KOPT-K1 (cell line): ENCODE data around the gene CDH16.
A peak's percentile ranks its signal among the peaks of the same experiment; 100 is the strongest.
"Not testable (repeated sequence)": the region's sequence is repeated elsewhere in the genome, so short reads cannot be mapped to it uniquely, and the experiment has no call there.

Experiments
- H3K27ac ChIP-seq: fragments of 200-600 bp; sonication (generic); 2 replicates; pipeline ENCODE4 v1.5.1; 2016; ENCODE audit warnings: antibody characterized with exemption, mild to moderate bottlenecking, low read depth, low read length; ENCODE audit not compliant: poor library complexity, severe bottlenecking
- H3K36me3 ChIP-seq: fragments of 200-600 bp; sonication (generic); 2 replicates; pipeline ENCODE4 v1.5.1; 2017; ENCODE audit warnings: antibody characterized with exemption, mild to moderate bottlenecking, low read length, moderate library complexity; ENCODE audit not compliant: insufficient read depth
- H3K9me3 ChIP-seq: fragments of 200-600 bp; sonication (generic); 2 replicates; pipeline ENCODE4 v1.5.1; 2017; ENCODE audit warnings: antibody characterized with exemption, low read length, mild to moderate bottlenecking; ENCODE audit not compliant: insufficient read depth, poor library complexity, severe bottlenecking

Gene CDH16, protein sequence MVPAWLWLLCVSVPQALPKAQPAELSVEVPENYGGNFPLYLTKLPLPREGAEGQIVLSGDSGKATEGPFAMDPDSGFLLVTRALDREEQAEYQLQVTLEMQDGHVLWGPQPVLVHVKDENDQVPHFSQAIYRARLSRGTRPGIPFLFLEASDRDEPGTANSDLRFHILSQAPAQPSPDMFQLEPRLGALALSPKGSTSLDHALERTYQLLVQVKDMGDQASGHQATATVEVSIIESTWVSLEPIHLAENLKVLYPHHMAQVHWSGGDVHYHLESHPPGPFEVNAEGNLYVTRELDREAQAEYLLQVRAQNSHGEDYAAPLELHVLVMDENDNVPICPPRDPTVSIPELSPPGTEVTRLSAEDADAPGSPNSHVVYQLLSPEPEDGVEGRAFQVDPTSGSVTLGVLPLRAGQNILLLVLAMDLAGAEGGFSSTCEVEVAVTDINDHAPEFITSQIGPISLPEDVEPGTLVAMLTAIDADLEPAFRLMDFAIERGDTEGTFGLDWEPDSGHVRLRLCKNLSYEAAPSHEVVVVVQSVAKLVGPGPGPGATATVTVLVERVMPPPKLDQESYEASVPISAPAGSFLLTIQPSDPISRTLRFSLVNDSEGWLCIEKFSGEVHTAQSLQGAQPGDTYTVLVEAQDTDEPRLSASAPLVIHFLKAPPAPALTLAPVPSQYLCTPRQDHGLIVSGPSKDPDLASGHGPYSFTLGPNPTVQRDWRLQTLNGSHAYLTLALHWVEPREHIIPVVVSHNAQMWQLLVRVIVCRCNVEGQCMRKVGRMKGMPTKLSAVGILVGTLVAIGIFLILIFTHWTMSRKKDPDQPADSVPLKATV

DNA sequence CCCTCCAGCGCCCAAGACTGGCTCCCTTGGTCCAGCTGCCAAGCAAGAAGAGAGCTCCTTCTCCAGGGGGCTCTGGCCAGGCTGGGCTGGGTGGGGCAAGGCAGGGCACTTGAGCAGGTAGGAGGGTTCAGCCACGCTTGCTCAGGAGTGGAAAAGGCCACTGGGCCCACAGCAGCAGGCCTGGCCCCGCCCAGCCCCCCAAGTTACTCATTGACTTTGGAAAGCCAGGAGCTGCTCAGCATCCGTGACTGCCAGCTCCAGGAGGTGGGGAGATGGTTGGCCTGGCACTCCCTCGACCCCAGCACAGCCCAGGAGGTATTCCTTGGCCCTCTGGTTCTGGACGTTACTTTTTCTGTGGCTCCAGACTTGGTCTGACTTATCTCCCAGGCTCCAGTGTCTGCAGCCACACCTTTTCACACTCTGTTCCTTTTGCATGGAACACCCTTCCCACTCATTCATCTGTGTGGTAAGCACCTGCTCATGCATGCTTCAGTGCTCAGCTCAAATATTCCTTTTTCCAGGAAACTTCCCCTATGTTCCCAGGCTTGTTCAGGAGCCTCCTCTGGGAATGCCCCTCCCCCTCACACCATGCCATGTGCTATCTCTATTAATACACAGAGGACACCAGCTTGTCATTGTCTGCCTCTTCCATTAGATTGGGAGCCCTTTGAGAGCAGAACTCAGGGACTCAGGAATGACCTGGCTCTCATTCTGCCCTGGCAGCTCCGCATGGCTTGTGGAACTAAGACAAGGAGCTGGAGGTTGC is at the start of gene CDH16:
Gene CDH16 (minus strand): TSS at position 83 of the 766 bp plus-strand sequence. CDS start 820 bp downstream, outside the sequence.
- H3K9me3 ChIP-seq: no peaks in the 10 kb centered on the region

GRCh38 chr16:66964049-66964448 is 45.4 kb upstream of the CDH16 start:
- Histone ChIP-seq H3K9me3 (no peaks in the 10 kb centered on the region), H3K27ac (no peak overlapping the region), H3K36me3 (peaks cover 8% of the 10 kb centered on the region; the same call in 1 of the 2 replicates)

More for the DNA sequence above, at the start of gene CDH16:
- Histone ChIP-seq H3K36me3 (no peaks in the 10 kb centered on the region), H3K27ac (no peak within 1 kb of the TSS)

DNA sequence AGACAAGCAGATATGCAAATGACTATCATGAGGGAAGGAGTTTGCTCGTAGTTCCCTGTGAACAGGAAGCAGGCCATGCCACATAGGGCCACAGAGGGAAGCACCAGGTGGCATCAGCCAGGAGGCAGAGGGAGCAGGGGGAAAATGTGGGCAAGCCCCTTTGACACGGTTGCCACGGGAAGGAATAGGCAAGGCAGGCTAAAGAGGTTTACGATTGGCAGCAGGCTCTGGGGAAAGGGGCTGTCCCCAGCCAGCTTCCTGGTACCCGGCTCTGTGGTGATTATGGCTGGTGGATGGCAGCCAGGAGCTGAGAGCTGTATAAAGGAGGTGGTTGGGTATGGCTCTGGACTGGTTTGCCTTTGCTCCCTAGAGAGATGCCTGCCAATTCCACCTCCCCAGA is 43.2 kb upstream of the CDH16 start:
- Histone ChIP-seq H3K27ac (peak overlapping the region; percentile 39), H3K9me3 (no peaks in the 10 kb centered on the region), H3K36me3 (peaks cover 4% of the 10 kb centered on the region; the same call in 1 of the 2 replicates)

- H3K36me3 ChIP-seq: peaks cover 4% of the 10 kb centered on the region; the same call in 1 of the 2 replicates
- no peaks in the 10 kb centered on the region for H3K9me3 ChIP-seq
- peak within 1 kb of the TSS; percentile 39 for H3K27ac ChIP-seq
These were observed 42.5 kb upstream of the CDH16 start, which contains the start of gene CES3 for GRCh38 chr16:66961065-66961744. Gene CES3, plus strand, starts transcription at chr16:66961266. Its CDS starts 42 bp downstream, at chr16:66961308.

- H3K9me3 ChIP-seq: no peaks in the 10 kb centered on the region
- no peak overlapping the region for H3K27ac ChIP-seq
These were observed 41.6 kb upstream of the CDH16 start for GRCh38 chr16:66960270-66960669.

GRCh38 chr16:66959704-66960161 is 41.0 kb upstream of the CDH16 start:
- Histone ChIP-seq H3K9me3 (no peaks in the 10 kb centered on the region), H3K27ac (no peak overlapping the region), H3K36me3 (peaks cover 4% of the 10 kb centered on the region; the same call in 1 of the 2 replicates)

More at GRCh38 chr16:66960270-66960669, 41.6 kb upstream of the CDH16 start:
- H3K36me3 ChIP-seq: peaks cover 4% of the 10 kb centered on the region; the same call in 1 of the 2 replicates

- H3K9me3 ChIP-seq: no peaks in the 10 kb centered on the region
- peaks cover 2% of the 10 kb centered on the region; the same call in 1 of the 2 replicates for H3K36me3 ChIP-seq
- no peak overlapping the region for H3K27ac ChIP-seq
These were observed 40.4 kb upstream of the CDH16 start for GRCh38 chr16:66958857-66959703.

GRCh38 chr16:66956154-66956457 is 37.4 kb upstream of the CDH16 start:
- H3K27ac ChIP-seq, H3K36me3 ChIP-seq, H3K9me3 ChIP-seq: not testable (repeated sequence)

GRCh38 chr16:66955363-66956153 is 36.9 kb upstream of the CDH16 start:
- H3K9me3 ChIP-seq: not testable (repeated sequence)

DNA sequence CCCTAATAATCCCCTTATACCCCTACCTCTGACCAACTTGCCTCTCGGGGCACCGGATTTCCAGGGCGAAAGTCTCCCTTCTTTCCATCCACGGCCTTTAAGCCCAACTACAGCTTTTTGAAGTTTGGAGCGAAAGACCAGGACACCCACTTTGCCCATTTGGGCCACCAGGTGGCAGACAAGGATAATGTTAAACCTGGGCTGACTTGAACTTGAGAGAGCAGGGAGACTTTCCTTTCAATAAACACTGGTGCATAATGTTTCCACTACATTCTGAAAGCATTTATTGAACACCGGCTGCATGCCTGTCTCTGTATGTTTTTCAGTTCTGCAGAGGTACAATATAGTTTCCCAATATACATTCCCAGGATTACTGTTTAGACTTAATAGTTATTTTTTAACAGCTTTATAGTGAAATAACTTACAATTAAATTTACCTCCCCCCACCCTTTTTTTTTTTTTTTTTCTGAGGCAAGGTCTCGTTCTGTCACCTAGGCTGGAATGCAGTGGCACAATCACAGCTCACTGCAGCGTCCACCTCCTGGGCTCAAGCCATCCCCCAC is 35.5 kb upstream of the CDH16 start:
- no peaks in the 10 kb centered on the region for H3K36me3 ChIP-seq
- no peaks in the 10 kb centered on the region for H3K9me3 ChIP-seq
- no peak overlapping the region for H3K27ac ChIP-seq

More at GRCh38 chr16:66955363-66956153, 36.9 kb upstream of the CDH16 start:
- H3K36me3 ChIP-seq, H3K27ac ChIP-seq: not testable (repeated sequence)

DNA sequence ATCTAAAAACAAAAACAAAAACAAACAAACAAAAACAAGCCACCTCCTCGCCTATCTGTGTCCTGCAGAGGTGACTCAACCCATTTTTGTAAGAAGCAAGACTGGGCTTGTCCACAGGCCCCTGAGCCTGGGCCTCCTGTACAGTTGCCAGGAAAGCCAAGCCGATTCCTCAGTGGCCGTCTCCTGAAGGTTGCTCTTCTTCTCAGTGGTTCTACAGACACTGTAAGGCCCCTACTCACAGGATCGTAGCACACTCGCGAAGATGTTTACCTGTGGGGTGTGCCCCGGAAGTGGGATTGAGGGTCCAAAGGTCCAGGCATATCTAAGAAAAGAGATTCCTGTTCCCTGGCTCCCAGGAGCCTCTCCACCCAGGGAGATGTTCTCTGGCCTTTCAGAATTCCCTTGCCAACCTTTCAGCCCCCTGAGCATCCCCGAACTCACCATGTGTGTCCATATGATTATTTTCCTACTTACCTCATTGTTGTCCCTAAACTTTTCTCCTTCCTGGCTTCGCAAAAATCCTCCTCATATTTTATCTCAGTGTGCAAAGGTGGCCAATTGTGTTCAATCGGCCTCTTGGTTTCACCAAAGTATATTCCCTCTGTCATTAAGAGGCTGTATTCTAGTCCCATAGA is 34.9 kb upstream of the CDH16 start:
- H3K9me3 ChIP-seq: no peaks in the 10 kb centered on the region
- no peak overlapping the region for H3K27ac ChIP-seq
- no peaks in the 10 kb centered on the region for H3K36me3 ChIP-seq

GRCh38 chr16:66952430-66953110 is 33.9 kb upstream of the CDH16 start:
- Histone ChIP-seq H3K9me3 (no peaks in the 10 kb centered on the region), H3K27ac (no peak overlapping the region), H3K36me3 (no peaks in the 10 kb centered on the region)
